GM18520 (cell line): Measurements from ENCODE around the gene NACC1.
"Not testable (repeated sequence)": the region's sequence is repeated elsewhere in the genome, so short reads cannot be mapped to it uniquely, and the experiment has no call there.

ENCODE experiments used
- ATAC-seq: cut with Tn5 transposase; IDR thresholded peaks from one replicate; pipeline ENCODE4 v1.9.1; 2021; ENCODE audit not compliant: unreplicated experiment

NACC1 gene

GRCh38 chr19:13138171-13138915, 20.3 kb downstream of the NACC1 start:
- no peak for ATAC-seq

GRCh38 chr19:13138916-13139198, 20.8 kb downstream of the NACC1 start:
- no peak for ATAC-seq

GRCh38 chr19:13139633-13140311, 21.7 kb downstream of the NACC1 start:
- no peak for ATAC-seq

GRCh38 chr19:13146763-13147563, 28.9 kb downstream of the NACC1 start:
- no peak for ATAC-seq

GRCh38 chr19:13149173-13149627, 31.1 kb downstream of the NACC1 start:
- not testable (repeated sequence) for ATAC-seq

- ATAC-seq = no peak
These were observed 31.6 kb downstream of the NACC1 start for GRCh38 chr19:13149628-13150186.

- peak; percentile 26 for ATAC-seq
These were observed 32.3 kb downstream of the NACC1 start, which contains the start of the genes IER2 and STX10 for GRCh38 chr19:13150187-13150930. Gene IER2 (plus strand): TSS chr19:13150411. CDS start chr19:13153187, 2,776 bp downstream. Gene STX10 (minus strand): TSS chr19:13150375. CDS start chr19:13150173, 202 bp downstream.

GRCh38 chr19:13150931-13151604, 33.0 kb downstream of the NACC1 start:
- ATAC-seq = no peak

- peak; percentile 24 for ATAC-seq
These were observed 33.7 kb downstream of the NACC1 start for GRCh38 chr19:13151605-13152355.

GRCh38 chr19:13152356-13152973, 34.4 kb downstream of the NACC1 start:
- ATAC-seq = peak; percentile 7

GRCh38 chr19:13152974-13153568, 35.0 kb downstream of the NACC1 start:
- peak; percentile 23 for ATAC-seq

- ATAC-seq = no peak
These were observed 35.6 kb downstream of the NACC1 start for GRCh38 chr19:13153569-13154240.

GRCh38 chr19:13154241-13154778, 36.2 kb downstream of the NACC1 start:
- ATAC-seq = no peak

- no peak for ATAC-seq
These were observed 36.9 kb downstream of the NACC1 start for GRCh38 chr19:13154911-13155471.

- ATAC-seq = no peak
These were observed 37.7 kb downstream of the NACC1 start for GRCh38 chr19:13155472-13156359.

GRCh38 chr19:13159713-13160112, 41.6 kb downstream of the NACC1 start:
- no peak for ATAC-seq
